CD4-positive, CD25-positive, alpha-beta regulatory T cell (primary cell): ENCODE data around the gene TBCC. TPM values are rescaled to one million over a fixed set of nuclear protein-coding genes. Genes with fewer than 3 reads are reported as not detected.

ENCODE experiments used
- ATAC-seq, 2 donors: fragments of 150-1000 bp; cut with Tn5 transposase; one replicate each; pipeline ENCODE4 v1.10.0; 2021; ENCODE audit warnings: low read depth in 2 of 2, moderate number of reproducible peaks in 2 of 2, moderate library complexity in 1 of 2
- DNase-seq, 3 donors: peaks; one replicate each; pipeline versions ENCODE4 v3.0.0 to v3.0.0-alpha.2; 2012 to 2022; ENCODE audit warnings: mixed read lengths in 1 of 3
- H3K27ac ChIP-seq: one replicate; pipeline ENCODE4 v1.7.0; 2013; ENCODE audit warnings: mild to moderate bottlenecking, low read length; ENCODE audit not compliant: insufficient read depth, poor library complexity, severe bottlenecking
- H3K27me3 ChIP-seq: one replicate; pipeline ENCODE4 v1.7.0; 2013; ENCODE audit warnings: low read length; ENCODE audit not compliant: control insufficient read depth, insufficient read depth
- H3K36me3 ChIP-seq: one replicate; pipeline ENCODE4 v1.7.0; 2013; ENCODE audit warnings: mild to moderate bottlenecking, low read length, moderate library complexity; ENCODE audit not compliant: control insufficient read depth, insufficient read depth
- H3K4me1 ChIP-seq: 2 replicates; pipeline ENCODE4 v1.7.0; 2013; ENCODE audit warnings: mild to moderate bottlenecking, low read length; ENCODE audit not compliant: insufficient read depth, control insufficient read depth, poor library complexity, severe bottlenecking
- H3K4me3 ChIP-seq: one replicate; pipeline ENCODE4 v1.7.0; 2013; ENCODE audit warnings: low read depth, mild to moderate bottlenecking, low read length, moderate library complexity
- H3K9me3 ChIP-seq, 2 experiments: 1 replicate in 1 of 2; 2 replicates in 1 of 2; pipeline ENCODE4 v1.7.0; 2013; ENCODE audit warnings: low read length in 2 of 2, mild to moderate bottlenecking in 1 of 2, moderate library complexity in 1 of 2; ENCODE audit not compliant: control insufficient read depth in 2 of 2
- H3K27ac Mint-ChIP-seq, 3 donors: one replicate each; pipeline ENCODE4 v1.8.0; 2020 to 2022; ENCODE audit warnings: mild to moderate bottlenecking in 3 of 3, mixed read lengths in 3 of 3, moderate library complexity in 2 of 3
- H3K27me3 Mint-ChIP-seq: one replicate; pipeline ENCODE4 v1.8.0; 2022; ENCODE audit warnings: mild to moderate bottlenecking, mixed read lengths
- H3K36me3 Mint-ChIP-seq: one replicate; pipeline ENCODE4 v1.8.0; 2020; ENCODE audit warnings: mixed read lengths
- H3K4me1 Mint-ChIP-seq, 4 donors: one replicate each; pipeline ENCODE4 v1.8.0; 2020 to 2022; ENCODE audit warnings: mixed read lengths in 4 of 4, mild to moderate bottlenecking in 1 of 4
- H3K4me3 Mint-ChIP-seq, 4 donors: one replicate each; pipeline ENCODE4 v1.8.0; 2020 to 2022; ENCODE audit warnings: mild to moderate bottlenecking in 4 of 4, mixed read lengths in 4 of 4, moderate library complexity in 3 of 4
- H3K9me3 Mint-ChIP-seq, 7 donors: one replicate each; pipeline ENCODE4 v1.8.0; 2020 to 2022; ENCODE audit warnings: mixed read lengths in 7 of 7, mild to moderate bottlenecking in 3 of 7, moderate library complexity in 2 of 7
- polyA plus RNA-seq, 4 donors: library from polyadenylated mRNA; unstranded; fragments of 300-500 nt; fragmentation: Illumina TruSeq; gene quantifications; one replicate each; pipeline ENCODE4 v1.2.3, GENCODE V29; 2021
- total RNA-seq: library from RNA; stranded (reverse); gene quantifications from one replicate; pipeline ENCODE4 v1.2.3, GENCODE V29; 2022

The TBCC gene
- total and polyA plus RNA-seq, 5 donors from 2014 or later, result 89.2 to 136 (median 133) TPM

DNA sequence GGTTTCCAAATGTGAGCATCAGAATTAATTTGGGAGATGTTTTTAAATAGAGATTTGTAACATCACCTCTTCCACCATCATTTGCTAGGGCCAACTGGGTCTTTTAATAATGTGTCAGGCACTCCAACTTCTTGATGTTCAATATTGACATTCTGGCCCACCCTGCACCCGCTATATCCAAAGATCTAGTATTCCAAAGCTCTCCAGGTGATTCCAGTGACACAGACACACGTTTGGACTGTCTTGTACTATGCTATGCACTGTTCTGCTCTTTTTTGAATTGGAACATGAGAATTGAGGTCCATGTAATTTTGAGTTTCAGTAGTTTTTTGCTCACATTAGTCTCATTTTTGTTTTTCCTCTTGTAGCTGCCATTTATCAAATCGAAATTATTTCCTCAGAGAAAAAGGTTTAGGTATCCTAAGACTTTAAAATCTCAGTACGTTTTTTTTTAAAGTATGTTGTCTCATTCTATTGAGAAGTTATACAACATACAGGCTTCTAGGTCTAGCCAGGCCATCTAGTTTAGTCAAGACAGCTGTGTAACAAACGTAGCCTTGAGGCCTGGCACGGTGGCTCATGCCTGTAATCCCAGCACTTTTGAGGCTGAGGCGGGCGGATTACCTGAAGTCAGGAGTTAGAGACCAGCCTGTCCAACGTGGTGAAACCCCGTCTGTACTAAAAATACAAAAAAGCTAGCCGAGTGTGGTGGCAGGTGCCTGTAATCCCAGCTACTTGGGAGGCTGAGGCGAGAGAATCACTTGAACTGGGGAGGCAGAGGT lies 39.0 kb upstream of the TBCC start:
- no peaks in the 10 kb centered on the region for H3K9me3 ChIP-seq
- peaks cover 67% of the 10 kb centered on the region for H3K4me1 ChIP-seq
- no peaks in the 10 kb centered on the region for H3K27me3 ChIP-seq
- DNase-seq, result no peak
- H3K9me3 Mint-ChIP-seq, result peaks cover 0 to 3% (median 0%) of the 10 kb centered on the region in 7 donors
- peaks cover 20 to 32% (median 31%) of the 10 kb centered on the region in 4 donors for H3K4me1 Mint-ChIP-seq
- H3K4me3 ChIP-seq, result peak overlapping the region; percentile 99
- no peak for ATAC-seq
- peak overlapping the region; percentile 100 for H3K27ac ChIP-seq
- H3K27ac Mint-ChIP-seq, result peak overlapping the region in 2 of 3 donors; percentile 100
- no peaks in the 10 kb centered on the region for H3K36me3 ChIP-seq
- peaks cover 18% of the 10 kb centered on the region for H3K27me3 Mint-ChIP-seq
- no peak overlapping the region for H3K4me3 Mint-ChIP-seq
- H3K36me3 Mint-ChIP-seq, result peaks cover 7% of the 10 kb centered on the region

DNA sequence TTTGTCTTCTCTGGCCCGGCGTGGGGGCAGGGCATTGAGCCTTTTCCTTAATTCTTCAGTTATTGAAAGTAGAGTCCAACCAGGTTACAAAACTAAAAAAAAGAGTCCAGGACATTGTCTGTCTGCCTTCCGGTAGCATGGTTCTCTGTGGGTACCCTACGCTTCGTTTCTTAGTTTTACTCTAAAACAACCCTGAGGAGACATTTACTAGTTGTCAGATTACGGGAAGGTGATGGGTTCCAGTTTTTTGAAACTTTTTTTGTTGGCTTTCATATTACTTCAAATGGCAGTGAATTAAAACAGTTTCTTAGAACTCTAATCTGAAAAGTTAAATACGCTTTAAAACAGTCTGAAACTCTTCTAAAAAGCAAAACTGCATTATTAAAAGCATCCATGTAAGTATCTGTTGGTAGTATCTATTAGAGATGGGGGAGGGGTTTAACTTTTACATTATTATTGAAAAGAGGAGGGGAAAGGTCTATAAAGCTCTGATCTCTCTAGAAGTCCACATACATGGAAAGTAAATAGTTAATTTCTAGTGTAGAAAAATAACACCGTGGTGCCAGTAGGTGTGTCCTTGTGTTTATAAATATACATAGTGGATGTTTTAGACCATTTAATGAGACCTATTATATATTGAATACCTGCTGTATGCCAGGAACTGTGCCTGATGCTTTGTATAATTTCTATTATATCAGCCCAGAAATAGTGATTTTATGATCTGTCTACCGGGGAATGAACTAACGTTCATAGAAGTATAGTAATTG lies 38.2 kb upstream of the TBCC start:
- no peaks in the 10 kb centered on the region for H3K27me3 ChIP-seq
- H3K4me1 Mint-ChIP-seq, result peaks cover 21 to 35% (median 27%) of the 10 kb centered on the region in 4 donors

DNA sequence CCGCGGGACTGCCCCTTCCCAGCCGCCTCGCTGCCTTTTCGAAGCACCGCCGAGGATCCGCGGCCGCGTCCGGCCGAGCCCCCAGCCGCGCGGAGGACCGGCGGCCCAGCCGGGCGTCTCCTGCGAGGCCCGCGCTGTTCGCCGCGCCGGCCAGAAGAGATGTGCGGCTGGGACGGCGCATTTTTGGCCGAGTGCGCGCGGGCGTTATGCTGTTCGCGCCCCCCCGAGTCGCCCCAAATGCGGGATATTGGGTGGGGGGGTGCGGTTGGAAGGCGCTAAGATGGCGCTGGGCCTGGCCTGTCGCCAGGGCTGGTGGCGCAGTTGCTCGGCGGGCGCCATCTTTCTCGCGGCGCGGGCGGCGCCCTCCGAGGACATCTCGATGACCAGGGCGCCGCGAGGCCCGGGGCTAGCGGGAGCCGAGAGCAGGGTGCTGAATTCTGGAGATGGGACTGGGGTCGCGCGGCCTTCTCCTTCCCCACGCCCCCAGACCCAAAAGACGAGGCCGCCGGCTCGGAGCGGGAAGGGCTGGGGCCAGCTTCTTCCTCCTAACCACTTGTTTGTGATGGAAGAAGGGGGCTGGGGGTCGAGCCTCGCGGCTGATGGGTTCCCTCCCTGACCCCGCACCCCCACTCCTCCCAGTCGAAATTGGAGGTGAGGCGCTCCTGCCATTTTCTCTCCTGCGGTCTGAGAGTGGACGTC lies 37.4 kb upstream of the TBCC start:
- Histone ChIP-seq H3K36me3 (no peaks in the 10 kb centered on the region), H3K4me1 (peaks cover 62% of the 10 kb centered on the region), H3K27ac (peak overlapping the region; percentile 100), H3K27me3 (no peaks in the 10 kb centered on the region), H3K9me3 (no peaks in the 10 kb centered on the region), H3K4me3 (peak overlapping the region; percentile 99)
- DNase-seq (peak; percentile 69 to 88 (median 78)), ATAC-seq (peak; percentile 57 to 63)
- peaks cover 22 to 32% (median 25%) of the 10 kb centered on the region in 4 donors for H3K4me1 Mint-ChIP-seq
- H3K36me3 Mint-ChIP-seq, result peaks cover under 1% of the 10 kb centered on the region
- H3K27me3 Mint-ChIP-seq, result peaks cover 18% of the 10 kb centered on the region
- peaks cover 0 to 3% (median 0%) of the 10 kb centered on the region in 7 donors for H3K9me3 Mint-ChIP-seq
- H3K27ac Mint-ChIP-seq, result peak overlapping the region; percentile 100
- no peak overlapping the region for H3K4me3 Mint-ChIP-seq

More for the DNA sequence above, 38.2 kb upstream of the TBCC start:
- DNase-seq (peak in 2 of 3 donors; percentile 46 to 60), ATAC-seq (peak; percentile 1 to 11)
- H3K36me3 ChIP-seq, result no peaks in the 10 kb centered on the region
- no peaks in the 10 kb centered on the region for H3K9me3 ChIP-seq
- H3K9me3 Mint-ChIP-seq, result peaks cover 0 to 3% (median 0%) of the 10 kb centered on the region in 7 donors
- peaks cover 65% of the 10 kb centered on the region for H3K4me1 ChIP-seq
- H3K4me3 Mint-ChIP-seq, result no peak overlapping the region
- H3K27ac Mint-ChIP-seq, result peak overlapping the region in 2 of 3 donors; percentile 100
- peaks cover 18% of the 10 kb centered on the region for H3K27me3 Mint-ChIP-seq
- H3K4me3 ChIP-seq, result peak overlapping the region; percentile 99
- H3K27ac ChIP-seq, result peak overlapping the region; percentile 100
- H3K36me3 Mint-ChIP-seq, result peaks cover 5% of the 10 kb centered on the region

DNA sequence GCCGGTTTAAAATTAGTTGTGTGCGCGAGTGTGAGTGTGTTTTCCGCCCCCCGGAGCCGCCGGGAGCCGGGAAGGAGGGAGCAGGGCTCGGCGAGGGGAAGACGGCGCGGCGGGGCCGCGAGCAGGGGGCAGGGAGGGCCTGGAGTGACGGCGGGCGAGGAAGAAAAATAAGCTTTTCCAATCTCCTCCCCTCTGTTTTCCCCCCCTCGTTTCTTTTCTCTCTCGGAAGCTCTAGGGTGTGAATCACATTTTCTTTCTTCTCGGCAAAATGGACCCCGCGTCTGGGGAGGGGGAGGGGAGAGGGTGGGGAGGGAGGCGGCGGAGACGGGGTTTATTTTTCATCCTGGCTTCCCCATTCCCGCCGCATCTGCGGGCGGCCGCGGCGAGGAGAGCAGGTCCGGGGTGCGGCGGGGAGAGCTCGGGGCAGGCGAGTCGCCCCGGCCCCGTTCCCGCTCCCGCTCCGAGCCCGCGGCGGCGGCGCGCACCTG lies 36.8 kb upstream of the TBCC start:
- Histone ChIP-seq H3K36me3 (no peaks in the 10 kb centered on the region), H3K4me1 (peaks cover 63% of the 10 kb centered on the region), H3K27me3 (no peaks in the 10 kb centered on the region), H3K4me3 (peak overlapping the region; percentile 59), H3K9me3 (no peaks in the 10 kb centered on the region), H3K27ac (peak overlapping the region; percentile 100)
- peak overlapping the region; percentile 100 for H3K27ac Mint-ChIP-seq
- H3K4me1 Mint-ChIP-seq, result peaks cover 24 to 35% (median 29%) of the 10 kb centered on the region in 4 donors
- peaks cover 18% of the 10 kb centered on the region for H3K27me3 Mint-ChIP-seq
- peaks cover 0 to 3% (median 0%) of the 10 kb centered on the region in 7 donors for H3K9me3 Mint-ChIP-seq
- H3K4me3 Mint-ChIP-seq, result peak overlapping the region in 3 of 4 donors; percentile 99 to 100 (median 100)
- peak; percentile 51 to 53 for ATAC-seq
- peak; percentile 70 to 80 (median 72) for DNase-seq
- H3K36me3 Mint-ChIP-seq, result no peaks in the 10 kb centered on the region

DNA sequence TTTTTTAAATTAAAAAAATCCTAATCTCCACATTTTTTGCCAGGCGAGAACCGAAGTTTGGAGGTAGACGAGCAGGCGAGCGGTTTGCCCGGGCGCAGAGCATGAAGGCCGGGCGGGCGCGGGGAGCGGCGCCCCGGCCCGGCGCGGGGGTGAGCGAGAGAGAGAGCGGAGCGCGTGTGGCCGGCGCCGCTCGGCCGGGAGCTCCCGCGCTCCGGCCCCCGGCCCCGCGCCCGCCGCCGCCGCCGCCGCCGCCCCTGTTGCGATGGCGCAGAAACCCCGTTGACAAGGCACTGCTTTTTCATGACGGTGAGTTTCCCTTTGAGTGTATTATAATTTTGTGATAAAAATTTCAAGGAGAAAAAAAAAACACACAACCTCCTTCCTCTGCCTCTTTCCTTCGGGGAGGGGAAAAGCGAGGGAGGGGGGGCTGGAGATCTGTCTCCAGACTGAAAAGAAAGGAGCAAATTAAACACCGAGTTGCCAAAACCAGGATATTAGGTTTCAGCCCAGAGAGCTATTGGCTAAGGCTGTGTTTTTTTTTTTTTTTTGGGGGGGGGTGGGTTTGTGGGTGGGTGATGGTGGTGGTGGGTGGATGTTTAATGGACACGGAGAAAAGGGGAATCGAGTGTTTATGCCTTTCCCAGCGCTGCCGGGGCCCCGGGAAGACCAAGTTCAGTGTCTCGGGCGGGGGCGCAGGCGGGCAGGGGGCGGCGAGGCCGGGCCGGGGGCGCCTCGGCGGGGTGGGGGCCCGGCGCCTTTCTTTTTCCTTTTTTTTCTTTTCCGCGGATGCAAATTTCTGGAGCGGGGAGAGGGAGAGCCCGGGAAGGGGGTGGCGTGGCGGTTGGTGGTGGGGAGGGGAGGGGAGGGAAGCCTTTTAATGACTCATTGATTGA lies 36.1 kb upstream of the TBCC start, which contains the start of gene BICRAL:
TSS of gene BICRAL (plus strand) at position 257 of the 893 bp plus-strand sequence. CDS start 39,971 bp downstream, outside the sequence.
- H3K9me3 Mint-ChIP-seq, result peaks cover 0 to 3% (median 0%) of the 10 kb centered on the region in 7 donors
- ATAC-seq (peak; percentile 22 to 24), DNase-seq (peak; percentile 63 to 82 (median 69))
- peak within 1 kb of the TSS in 3 of 4 donors; percentile 100 for H3K4me3 Mint-ChIP-seq
- no peaks in the 10 kb centered on the region for H3K27me3 ChIP-seq
- no peaks in the 10 kb centered on the region for H3K9me3 ChIP-seq
- peak within 1 kb of the TSS; percentile 96 for H3K4me3 ChIP-seq
- H3K36me3 Mint-ChIP-seq, result no peaks in the 10 kb centered on the region
- H3K4me1 ChIP-seq, result peaks cover 63% of the 10 kb centered on the region
- H3K36me3 ChIP-seq, result no peaks in the 10 kb centered on the region
- peak within 1 kb of the TSS; percentile 100 for H3K27ac ChIP-seq
- peaks cover 30 to 41% (median 35%) of the 10 kb centered on the region in 4 donors for H3K4me1 Mint-ChIP-seq
- peak within 1 kb of the TSS; percentile 100 for H3K27ac Mint-ChIP-seq
- peaks cover 18% of the 10 kb centered on the region for H3K27me3 Mint-ChIP-seq

DNA sequence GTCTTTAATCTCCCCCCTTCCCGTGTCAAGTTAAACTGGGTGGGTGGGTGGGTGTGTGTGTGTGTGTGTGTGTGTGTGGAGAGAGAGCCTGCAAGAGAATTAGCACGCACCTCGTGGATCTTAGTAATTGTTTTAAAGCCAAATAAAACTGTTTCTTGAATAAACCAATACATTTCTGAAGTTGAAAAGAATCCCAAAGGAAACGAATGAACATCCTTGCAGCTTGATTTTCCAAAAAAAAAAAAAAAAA lies 35.6 kb upstream of the TBCC start:
- peaks cover 34 to 47% (median 41%) of the 10 kb centered on the region in 4 donors for H3K4me1 Mint-ChIP-seq
- H3K4me1 ChIP-seq, result peaks cover 63% of the 10 kb centered on the region

More for the DNA sequence above, 35.6 kb upstream of the TBCC start:
- no peaks in the 10 kb centered on the region for H3K36me3 ChIP-seq
- peak overlapping the region; percentile 100 for H3K27ac ChIP-seq
- no peaks in the 10 kb centered on the region for H3K9me3 ChIP-seq
- H3K4me3 ChIP-seq, result peak overlapping the region; percentile 96
- Mint-ChIP-seq H3K36me3 (no peaks in the 10 kb centered on the region), H3K9me3 (peaks cover 0 to 3% (median 0%) of the 10 kb centered on the region in 7 donors), H3K27ac (peak overlapping the region; percentile 99 to 100 (median 100)), H3K4me3 (peak overlapping the region in 3 of 4 donors; percentile 95 to 100 (median 100)), H3K27me3 (peaks cover 18% of the 10 kb centered on the region)
- no peak for ATAC-seq
- DNase-seq, result peak in 1 of 3 donors; percentile 29
- no peaks in the 10 kb centered on the region for H3K27me3 ChIP-seq
